H1 (cell line): ENCODE results near the gene USP7. TPM values are rescaled to one million over a fixed set of nuclear protein-coding genes. Genes with fewer than 3 reads are reported as not detected.

Source experiments
- CTCF ChIA-PET: fragments of 300-600 bp; sonication (Branson Sonifier 250); formaldehyde crosslinking; loops from one replicate; lab custom pipeline; 2021; ENCODE audit not compliant: partially characterized antibody; lab: Charles Lee
- POLR2A ChIA-PET: fragments of 300-600 bp; sonication (Branson Sonifier 250); formaldehyde crosslinking; loops from one replicate; lab custom pipeline; 2021; ENCODE audit warnings: inconsistent platforms; ENCODE audit not compliant: partially characterized antibody; lab: Charles Lee
- DNase-seq, 2 experiments: peaks; one replicate each; pipeline versions ENCODE4 v3.0.0 to v3.0.0-alpha.2; 2010 to 2022; ENCODE audit warnings: low spot score in 2 of 2, low read depth in 1 of 2, mixed read lengths in 1 of 2
- FAIRE-seq: peaks from 2 replicates; lab custom pipeline; 2011; peaks lifted over from hg19 to GRCh38; lab: Jason Lieb, UNC
- H2AFZ ChIP-seq: 2 replicates; pipeline ENCODE4 v1.8.1; 2012; ENCODE audit warnings: low read length, inconsistent platforms
- H2AK5ac ChIP-seq: 2 replicates; pipeline ENCODE4 v1.6.1; 2013; ENCODE audit warnings: low read depth, low read length
- H2BK120ac ChIP-seq: replicated peaks from 2 replicates; pipeline ENCODE3; 2013; ENCODE audit warnings: low read depth, low read length, inconsistent platforms
- H2BK12ac ChIP-seq: 2 replicates; pipeline ENCODE4 v1.6.1; 2013; ENCODE audit warnings: low read depth, low read length
- H2BK15ac ChIP-seq: 2 replicates; pipeline ENCODE4 v1.6.1; 2013; ENCODE audit warnings: low read length
- H2BK20ac ChIP-seq: 2 replicates; pipeline ENCODE4 v1.6.1; 2013; ENCODE audit warnings: low read length
- H2BK5ac ChIP-seq: 2 replicates; pipeline ENCODE4 v1.6.1; 2013; ENCODE audit warnings: low read depth, low read length
- H3K14ac ChIP-seq: 2 replicates; pipeline ENCODE4 v1.6.1; 2013; ENCODE audit warnings: inconsistent platforms; ENCODE audit not compliant: insufficient read length
- H3K18ac ChIP-seq: 2 replicates; pipeline ENCODE4 v1.6.1; 2013; ENCODE audit warnings: low read length; ENCODE audit errors: extremely low read depth
- H3K23ac ChIP-seq: 2 replicates; pipeline ENCODE4 v1.6.1; 2013; ENCODE audit warnings: inconsistent platforms; ENCODE audit not compliant: insufficient read length
- H3K23me2 ChIP-seq: 2 replicates; pipeline ENCODE4 v1.6.1; 2013; ENCODE audit warnings: low read depth, low read length
- H3K27ac ChIP-seq: 2 replicates; pipeline ENCODE4 v1.6.1; 2011; ENCODE audit warnings: low read depth, low read length, inconsistent platforms
- H3K27me3 ChIP-seq, 4 experiments: replicated peaks in 1 of 4; 1 replicate in 1 of 4; 2 replicates in 3 of 4; pipeline versions ENCODE4 v1.6.1 to v1.8.1; 2011 to 2013; ENCODE audit warnings: low read length in 3 of 4, mild to moderate bottlenecking in 3 of 4, inconsistent platforms in 2 of 4, mixed read lengths in 2 of 4, moderate library complexity in 1 of 4; ENCODE audit not compliant: control insufficient read depth in 3 of 4, insufficient read depth in 3 of 4; ENCODE audit errors: extremely low read depth in 1 of 4
- H3K36me3 ChIP-seq, 4 experiments: 2 replicates each; pipeline versions ENCODE4 v1.6.1 to v1.8.1; 2011 to 2013; ENCODE audit warnings: mild to moderate bottlenecking in 4 of 4, low read length in 3 of 4, moderate library complexity in 2 of 4, control low read depth in 1 of 4, inconsistent platforms in 1 of 4; ENCODE audit not compliant: insufficient read depth in 4 of 4, control insufficient read depth in 2 of 4
- H3K4ac ChIP-seq: replicated peaks from 2 replicates; pipeline ENCODE3; 2013; ENCODE audit warnings: low read length, low read depth, mixed read lengths, inconsistent platforms; ENCODE audit not compliant: insufficient read length
- H3K4me1 ChIP-seq, 4 experiments: replicated peaks in 1 of 4; 1 replicate in 1 of 4; 2 replicates in 3 of 4; pipeline versions ENCODE4 v1.6.1 to v1.8.1; 2011 to 2013; ENCODE audit warnings: low read length in 3 of 4, inconsistent platforms in 2 of 4, mixed read lengths in 1 of 4; ENCODE audit not compliant: insufficient read depth in 4 of 4, control insufficient read depth in 3 of 4
- H3K4me2 ChIP-seq, 2 experiments: 2 replicates each; pipeline versions ENCODE4 v1.6.1 to v1.8.1; 2011 to 2013; ENCODE audit warnings: low read depth in 2 of 2, low read length in 2 of 2, control low read depth in 1 of 2, inconsistent platforms in 1 of 2, mild to moderate bottlenecking in 1 of 2; ENCODE audit not compliant: insufficient read depth in 1 of 2
- H3K4me3 ChIP-seq, 4 experiments: fragments of 200-600, 300-600 bp in 1 of 4; sonication (generic), shearing (Covaris generic), sonication (Bioruptor Twin) in 1 of 4; 2 replicates each; pipeline versions ENCODE4 v1.5.1 to v1.8.1; 2011 to 2016; ENCODE audit warnings: low read length in 4 of 4, low read depth in 3 of 4, control low read depth in 2 of 4, inconsistent platforms in 2 of 4, mild to moderate bottlenecking in 2 of 4, mixed read lengths in 1 of 4, moderate library complexity in 1 of 4; ENCODE audit not compliant: insufficient read depth in 2 of 4; ENCODE audit errors: extremely low read depth in 1 of 4
- H3K56ac ChIP-seq: replicated peaks from 2 replicates; pipeline ENCODE3; 2013; ENCODE audit warnings: low read depth, mild to moderate bottlenecking, mixed read lengths, low read length, inconsistent platforms; ENCODE audit not compliant: insufficient read length
- H3K79me1 ChIP-seq: 2 replicates; pipeline ENCODE4 v1.6.1; 2013; ENCODE audit warnings: low read depth, low read length, control low read depth
- H3K79me2 ChIP-seq, 2 experiments: 2 replicates each; pipeline versions ENCODE4 v1.6.1 to v1.8.1; 2012 to 2013; ENCODE audit warnings: low read length in 2 of 2, mild to moderate bottlenecking in 2 of 2, inconsistent platforms in 1 of 2; ENCODE audit not compliant: insufficient read depth in 2 of 2, control insufficient read depth in 1 of 2
- H3K9ac ChIP-seq, 4 experiments: replicated peaks in 1 of 4; 1 replicate in 1 of 4; 2 replicates in 3 of 4; pipeline versions ENCODE4 v1.6.1 to v1.8.1; 2011 to 2013; ENCODE audit warnings: low read depth in 3 of 4, low read length in 3 of 4, control low read depth in 2 of 4, mild to moderate bottlenecking in 2 of 4, moderate library complexity in 2 of 4, inconsistent platforms in 1 of 4; ENCODE audit errors: extremely low read depth in 1 of 4
- H3K9me3 ChIP-seq, 2 experiments: 2 replicates each; pipeline versions ENCODE4 v1.6.1 to v1.8.1; 2012 to 2013; ENCODE audit warnings: mild to moderate bottlenecking in 2 of 2, moderate library complexity in 2 of 2, control low read depth in 1 of 2, inconsistent platforms in 1 of 2, low read depth in 1 of 2, low read length in 1 of 2, mixed read lengths in 1 of 2; ENCODE audit not compliant: insufficient read depth in 2 of 2
- H4K20me1 ChIP-seq, 2 experiments: replicated peaks in 1 of 2; 2 replicates each; pipeline versions ENCODE3 to v1.8.1; 2011 to 2013; ENCODE audit warnings: inconsistent platforms in 2 of 2, low read length in 2 of 2, mild to moderate bottlenecking in 1 of 2; ENCODE audit not compliant: insufficient read depth in 2 of 2, control insufficient read depth in 1 of 2
- H4K5ac ChIP-seq: 2 replicates; pipeline ENCODE4 v1.6.1; 2013; ENCODE audit warnings: low read length, low read depth, mixed read lengths, inconsistent platforms; ENCODE audit not compliant: insufficient read length
- H4K8ac ChIP-seq: 2 replicates; pipeline ENCODE4 v1.8.0; 2013; ENCODE audit warnings: mild to moderate bottlenecking, moderate library complexity, low read length, inconsistent platforms; ENCODE audit not compliant: insufficient read depth; ENCODE audit errors: extremely low read depth
- H4K91ac ChIP-seq: replicated peaks from 2 replicates; pipeline ENCODE3; 2013; ENCODE audit warnings: low read length, mixed read lengths, inconsistent platforms; ENCODE audit not compliant: insufficient read length
- ATF2 ChIP-seq: IDR thresholded peaks from 2 replicates; pipeline ENCODE4 v1.6.1; 2012; ENCODE audit warnings: low read length, inconsistent platforms
- BRCA1 ChIP-seq: IDR thresholded peaks from 2 replicates; pipeline ENCODE4 v1.6.1; 2012; ENCODE audit warnings: low read depth, low read length, improper control_type of control experiment
- FOSL1 ChIP-seq: IDR thresholded peaks from 2 replicates; pipeline ENCODE4 v1.6.1; 2011; ENCODE audit warnings: mild to moderate bottlenecking, low read depth, low read length, moderate library complexity; ENCODE audit not compliant: insufficient read depth
- KDM4A ChIP-seq: IDR thresholded peaks from one replicate; pipeline ENCODE4 v1.7.1; 2012; ENCODE audit warnings: low read depth, mild to moderate bottlenecking, moderate library complexity, low read length, inconsistent platforms; ENCODE audit not compliant: severe bottlenecking
- RAD21 ChIP-seq, 2 experiments: IDR thresholded peaks in 1 of 2; conservative IDR thresholded peaks in 1 of 2; 2 replicates each; pipeline ENCODE4 v1.6.1; 2011; ENCODE audit warnings: low read depth in 2 of 2, low read length in 2 of 2, improper control_type of control experiment in 1 of 2, inconsistent platforms in 1 of 2, mild to moderate bottlenecking in 1 of 2, moderate library complexity in 1 of 2
- SAP30 ChIP-seq: fragments of 300-600 bp; sonication (generic); IDR thresholded peaks from 2 replicates; pipeline ENCODE4 v1.7.1; 2012; ENCODE audit warnings: low read length, moderate library complexity, mild to moderate bottlenecking, inconsistent platforms; ENCODE audit not compliant: insufficient read depth, insufficient replicate concordance
- SRF ChIP-seq: IDR thresholded peaks from 2 replicates; pipeline ENCODE4 v1.6.1; 2011; ENCODE audit warnings: mild to moderate bottlenecking, low read depth, low read length, moderate library complexity
- TCF12 ChIP-seq: IDR thresholded peaks from 2 replicates; pipeline ENCODE4 v1.6.1; 2011; ENCODE audit warnings: low read depth, mild to moderate bottlenecking, low read length
- ZNF274 ChIP-seq: IDR thresholded peaks from 2 replicates; pipeline ENCODE4 v1.7.0; 2012; ENCODE audit warnings: low read length, borderline replicate concordance; ENCODE audit errors: extremely low read depth
- WGBS, 2 experiments: shearing (Covaris generic) in 1 of 2; methylation state at CpG; one replicate each; pipeline versions ENCODE4 v1.1.6 to v1.1.7; 2013 to 2015; ENCODE audit warnings: low lambda C conversion rate in 2 of 2, mixed read lengths in 2 of 2, inconsistent platforms in 1 of 2, low coverage in 1 of 2, missing lambda C conversion rate in 1 of 2; ENCODE audit not compliant: insufficient replicate concordance in 2 of 2, insufficient coverage in 1 of 2, insufficient read length in 1 of 2; ENCODE audit errors: extremely low coverage in 1 of 2, missing lambda C conversion rate in 1 of 2; 5-methylcytosine and 5-hydroxymethylcytosine counted together
- polyA plus RNA-seq, 7 experiments: library from polyadenylated mRNA; depleted of rRNA in 3 of 7; stranded (reverse) in 5 of 7; unstranded in 2 of 7; fragments of >200 nt in 5 of 7; fragments of 200-250 nt in 2 of 7; gene quantifications; 1 replicate in 5 of 7; 2 replicates in 1 of 7; 4 replicates in 1 of 7; pipeline versions ENCODE4 v1.2.1 to v1.2.3, GENCODE V29; 2011 to 2013; ENCODE audit warnings: missing spikeins in 2 of 7, mixed read lengths in 2 of 7
- total RNA-seq: library from RNA; stranded (reverse); fragmentation: NEBNext Ultra II Directional; extraction: Animal tissue kit (Norgen Biotek cat#: 25700); gene quantifications from 2 replicates; pipeline ENCODE4 v1.2.1, GENCODE V29; 2021

The USP7 gene
- total and polyA plus RNA-seq, 2 of the 8 experiments (the other 6 are each of a cell fraction or from before 2014, with no cell fraction given): 21.3 to 211 TPM

GRCh38 chr16:9000664-9001063 is 37.0 kb upstream of the USP7 start:
- H3K18ac ChIP-seq: no peak overlapping the region
- CTCF ChIA-PET: interaction anchor here (1.2 to 9.7 kb wide), 3 partner anchors 8 to 65 kb away, joined by 4 to 189 read pairs (median 15); no protein-coding TSS in a partner anchor
- FAIRE-seq (no peak), DNase-seq (no peak)
- no peaks in the 10 kb centered on the region for H3K79me2 ChIP-seq
- no peak overlapping the region for H2BK5ac ChIP-seq
- H2BK20ac ChIP-seq: no peak overlapping the region
- no peak overlapping the region for H4K5ac ChIP-seq
- H3K27ac ChIP-seq: no peak overlapping the region
- no peak overlapping the region for H3K23ac ChIP-seq
- no peak overlapping the region for H3K4ac ChIP-seq
- H4K91ac ChIP-seq: no peak overlapping the region
- H3K4me2 ChIP-seq: no peak overlapping the region
- H3K9ac ChIP-seq: no peak overlapping the region
- no peak overlapping the region for H2BK120ac ChIP-seq
- H4K20me1 ChIP-seq: no peaks in the 10 kb centered on the region
- WGBS, 2 experiments: 94% methylated on average over 2 of the region's 2 CpGs; no CpG with 5 or more reads in 1 of the 2 experiments
- no peaks in the 10 kb centered on the region for H3K27me3 ChIP-seq
- H3K4me3 ChIP-seq: no peak overlapping the region
- H3K79me1 ChIP-seq: no peaks in the 10 kb centered on the region
- H2BK12ac ChIP-seq: no peak overlapping the region
- no peak overlapping the region for H3K56ac ChIP-seq
- H2AFZ ChIP-seq: no peak overlapping the region
- no peak overlapping the region for H3K14ac ChIP-seq
- POLR2A ChIA-PET: no interaction called here
- no peaks in the 10 kb centered on the region for H3K4me1 ChIP-seq
- H3K23me2 ChIP-seq: no peaks in the 10 kb centered on the region
- H3K9me3 ChIP-seq: no peaks in the 10 kb centered on the region
- H4K8ac ChIP-seq: no peak overlapping the region
- no peak overlapping the region for H2AK5ac ChIP-seq
- H2BK15ac ChIP-seq: no peak overlapping the region
- H3K36me3 ChIP-seq: no peaks in the 10 kb centered on the region
- no peak for TF ChIP-seq ZNF274
- TF ChIP-seq SAP30: no peak
- TF ChIP-seq ATF2: no peak
- no peak for TF ChIP-seq SRF
- no peak for TF ChIP-seq KDM4A
- no peak for TF ChIP-seq FOSL1
- TF ChIP-seq TCF12: no peak
- TF ChIP-seq BRCA1: no peak
- no peak for TF ChIP-seq RAD21 (IDR thresholded peaks at IDR 0.05 in 1 of 2, conservative IDR thresholded peaks at IDR 0.05 in 1 of 2; ENCODE audit: low read depth in 2 of 2, low read length in 2 of 2)
